Right lobe of liver (tissue), 4 donors: ENCODE data around the gene COA8.

Source experiments
- POLR2A ChIP-seq: fragments of 450-650 bp; IDR thresholded peaks from one replicate; pipeline ENCODE4 v1.6.1; 2017; ENCODE audit warnings: antibody characterized with exemption, mild to moderate bottlenecking
- TF ChIP-seq, protein P1 (sequence below), 4 donors: fragments of 200-600 bp in 3 of 4; fragments of 450-650 bp in 1 of 4; IDR thresholded peaks; one replicate each; pipeline versions ENCODE4 v1.5.1 to v1.8.0; 2016 to 2022; ENCODE audit warnings: antibody characterized with exemption in 4 of 4, mild to moderate bottlenecking in 2 of 4
- donor health status: DM: no; HTN: no; CAD: no.
- donor health status: DM: no; HTN: no; CAD: no.
- donor health status: DM: no; HTN: yes; CAD: no.

- no peak for TF ChIP-seq POLR2A
- TF ChIP-seq, protein P1, sequence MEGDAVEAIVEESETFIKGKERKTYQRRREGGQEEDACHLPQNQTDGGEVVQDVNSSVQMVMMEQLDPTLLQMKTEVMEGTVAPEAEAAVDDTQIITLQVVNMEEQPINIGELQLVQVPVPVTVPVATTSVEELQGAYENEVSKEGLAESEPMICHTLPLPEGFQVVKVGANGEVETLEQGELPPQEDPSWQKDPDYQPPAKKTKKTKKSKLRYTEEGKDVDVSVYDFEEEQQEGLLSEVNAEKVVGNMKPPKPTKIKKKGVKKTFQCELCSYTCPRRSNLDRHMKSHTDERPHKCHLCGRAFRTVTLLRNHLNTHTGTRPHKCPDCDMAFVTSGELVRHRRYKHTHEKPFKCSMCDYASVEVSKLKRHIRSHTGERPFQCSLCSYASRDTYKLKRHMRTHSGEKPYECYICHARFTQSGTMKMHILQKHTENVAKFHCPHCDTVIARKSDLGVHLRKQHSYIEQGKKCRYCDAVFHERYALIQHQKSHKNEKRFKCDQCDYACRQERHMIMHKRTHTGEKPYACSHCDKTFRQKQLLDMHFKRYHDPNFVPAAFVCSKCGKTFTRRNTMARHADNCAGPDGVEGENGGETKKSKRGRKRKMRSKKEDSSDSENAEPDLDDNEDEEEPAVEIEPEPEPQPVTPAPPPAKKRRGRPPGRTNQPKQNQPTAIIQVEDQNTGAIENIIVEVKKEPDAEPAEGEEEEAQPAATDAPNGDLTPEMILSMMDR (IDR thresholded peaks at IDR 0.05), result no peak
These were observed 26.7 kb upstream of the COA8 start for GRCh38 chr14:103535891-103536565.
